ENCODE results near the gene ASCL4. TPM values are rescaled to one million over a fixed set of nuclear protein-coding genes. Genes with fewer than 3 reads are reported as not detected.

Gene ASCL4
- total RNA-seq, 2 donors from 2014 or later: not detected

DNA sequence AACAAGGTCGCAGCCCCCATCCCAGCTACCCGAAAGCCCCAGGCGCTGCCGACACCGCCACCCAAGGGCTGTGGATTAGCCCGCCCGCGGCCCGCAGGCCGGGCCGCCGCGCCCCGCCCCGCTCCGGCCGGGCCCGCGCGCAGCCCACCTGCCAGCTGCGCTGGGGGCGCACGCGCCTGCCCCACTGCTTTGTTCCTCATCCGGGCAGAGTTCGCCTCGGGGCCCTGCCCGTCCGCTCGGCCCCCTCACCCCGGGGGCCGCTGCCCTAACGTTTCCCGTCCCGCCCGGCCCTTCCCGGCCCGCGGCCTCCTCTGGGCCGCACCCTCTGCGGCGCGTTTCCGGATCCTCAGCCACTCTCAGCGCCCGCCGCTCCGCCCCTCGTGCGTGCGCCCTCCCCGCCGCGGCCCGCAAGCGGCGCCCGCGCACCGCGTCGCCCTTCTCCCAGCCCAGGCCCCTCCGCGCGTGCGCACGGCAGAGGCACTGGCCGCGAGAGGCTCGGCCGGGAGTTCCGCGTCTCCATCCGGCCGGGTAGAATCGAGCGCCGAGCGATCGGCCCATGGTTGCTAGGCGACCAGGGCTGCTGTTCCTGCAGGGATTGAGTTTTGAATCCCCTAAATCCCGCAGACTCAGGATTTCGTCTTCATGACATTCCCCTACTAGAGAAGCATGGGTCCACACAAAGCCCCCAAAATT is 13.5 kb upstream of the ASCL4 start, which contains the start of gene PRDM4:
Gene PRDM4, minus strand, starts transcription at position 329 of the 693 bp plus-strand sequence. CDS start 622 bp downstream, outside the sequence.
- DNase-seq (ENCODE audit: low spot score) (peak; percentile 96), ATAC-seq (peak; percentile 99)
- peak within 1 kb of the TSS; percentile 95 for H3K4me3 Mint-ChIP-seq
- peaks cover 6% of the 10 kb centered on the region for H3K36me3 Mint-ChIP-seq
- peaks cover 24 to 27% of the 10 kb centered on the region in 2 donors for H3K4me1 Mint-ChIP-seq (ENCODE audit: low read depth in 2 of 2)
- peak within 1 kb of the TSS; percentile 82 to 89 for H3K27ac Mint-ChIP-seq
- H3K27me3 Mint-ChIP-seq: no peaks in the 10 kb centered on the region
- no peaks in the 10 kb centered on the region for H3K9me3 Mint-ChIP-seq

DNA sequence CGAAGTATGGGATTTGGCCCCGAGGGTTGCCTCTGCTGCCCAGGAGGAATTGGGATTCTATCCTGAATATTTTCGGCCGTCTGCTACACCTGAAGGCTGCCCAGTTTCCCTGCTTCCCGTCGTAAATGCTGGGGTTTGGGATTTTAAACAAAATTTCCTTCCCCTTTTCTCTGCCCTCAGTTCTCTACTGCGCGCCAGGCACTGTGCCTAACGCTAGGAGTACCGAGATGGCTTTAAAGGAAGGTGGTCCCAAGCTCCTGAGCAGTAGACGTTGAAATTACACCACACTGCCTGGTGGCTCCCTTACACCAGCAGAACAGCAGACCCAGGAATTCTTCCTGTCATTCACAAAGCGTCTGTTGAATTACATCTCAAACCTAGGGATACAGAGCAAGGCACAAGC is 13.0 kb upstream of the ASCL4 start:
- ATAC-seq (no peak), DNase-seq (ENCODE audit: low spot score) (no peak)
- Mint-ChIP-seq H3K36me3 (peaks cover 3% of the 10 kb centered on the region), H3K4me1 (ENCODE audit: low read depth in 2 of 2) (peaks cover 24 to 27% of the 10 kb centered on the region in 2 donors), H3K27me3 (no peaks in the 10 kb centered on the region), H3K4me3 (peak overlapping the region; percentile 81), H3K9me3 (no peaks in the 10 kb centered on the region), H3K27ac (peak overlapping the region; percentile 68 to 73)

DNA sequence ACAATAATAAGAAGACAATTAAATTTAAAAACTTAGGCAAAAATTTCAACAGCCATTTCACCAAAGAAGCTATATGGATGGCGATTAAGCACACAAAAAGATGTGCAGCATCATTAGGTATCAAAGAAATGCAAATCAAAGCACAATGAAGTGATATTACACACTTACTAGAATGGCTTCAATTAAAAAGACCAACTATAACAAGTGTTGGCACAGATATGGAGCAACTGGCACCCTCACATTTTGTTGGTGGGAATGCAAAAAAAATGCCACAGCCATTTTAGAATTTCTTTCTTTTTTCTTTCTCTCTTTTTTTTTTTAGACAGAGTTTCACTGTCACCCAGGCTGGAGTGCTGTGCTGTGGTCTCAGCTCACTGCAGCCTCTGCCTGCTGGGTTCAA is 11.6 kb upstream of the ASCL4 start:
- no peak overlapping the region for H3K27ac Mint-ChIP-seq
- DNase-seq (ENCODE audit: low spot score): no peak
- no peaks in the 10 kb centered on the region for H3K36me3 Mint-ChIP-seq
- H3K4me1 Mint-ChIP-seq (ENCODE audit: low read depth in 2 of 2): peaks cover 24 to 27% of the 10 kb centered on the region in 2 donors
- no peak for ATAC-seq
- H3K9me3 Mint-ChIP-seq: no peaks in the 10 kb centered on the region
- no peak overlapping the region for H3K4me3 Mint-ChIP-seq
- H3K27me3 Mint-ChIP-seq: peaks cover 0 to 12% of the 10 kb centered on the region in 2 donors

DNA sequence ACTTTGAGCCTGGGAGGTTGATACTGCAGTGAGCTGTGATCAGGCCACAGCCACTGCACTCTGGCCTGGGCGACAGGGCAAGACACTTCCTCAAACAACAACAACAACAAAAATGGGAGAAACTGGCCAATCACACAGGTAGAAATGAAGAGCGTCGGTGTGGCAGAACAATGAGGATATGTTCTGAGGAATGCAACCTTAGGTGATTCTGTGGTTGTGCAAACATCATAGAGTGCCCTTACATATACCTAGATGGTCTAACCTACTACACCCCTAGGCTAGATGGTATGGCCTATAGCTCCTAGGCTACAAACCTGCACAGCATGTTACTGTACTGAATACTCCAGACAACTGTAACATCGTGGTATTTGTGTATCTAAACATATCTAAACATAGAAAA is 9.9 kb upstream of the ASCL4 start:
- no peak overlapping the region for H3K4me3 Mint-ChIP-seq
- no peaks in the 10 kb centered on the region for H3K9me3 Mint-ChIP-seq
- ATAC-seq (no peak), DNase-seq (ENCODE audit: low spot score) (no peak)
- no peak overlapping the region for H3K27ac Mint-ChIP-seq
- no peaks in the 10 kb centered on the region for H3K36me3 Mint-ChIP-seq
- peaks cover 0 to 12% of the 10 kb centered on the region in 2 donors for H3K27me3 Mint-ChIP-seq
- H3K4me1 Mint-ChIP-seq (ENCODE audit: low read depth in 2 of 2): peaks cover 12 to 14% of the 10 kb centered on the region in 2 donors

DNA sequence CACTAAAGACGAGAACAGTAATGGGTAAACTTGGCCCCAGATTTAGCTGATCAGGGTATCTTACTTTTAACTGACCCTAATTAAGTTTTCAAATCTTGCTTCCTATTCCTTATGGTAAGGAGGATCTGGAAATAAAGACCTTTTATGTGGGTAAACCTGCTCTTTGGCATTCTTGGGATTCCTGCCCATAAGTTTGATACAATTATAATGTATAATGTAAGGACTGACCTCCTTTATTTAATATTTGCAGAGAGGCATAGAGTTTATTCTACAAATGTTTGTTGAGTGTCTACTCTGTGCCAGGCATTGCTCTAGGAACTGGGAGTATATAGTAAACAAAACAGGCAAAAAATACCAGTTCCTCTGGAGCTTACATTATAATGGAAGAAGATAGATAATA is 9.2 kb upstream of the ASCL4 start:
- Mint-ChIP-seq H3K27ac (no peak overlapping the region), H3K9me3 (no peaks in the 10 kb centered on the region), H3K27me3 (peaks cover 0 to 14% of the 10 kb centered on the region in 2 donors), H3K4me3 (no peak overlapping the region), H3K36me3 (no peaks in the 10 kb centered on the region), H3K4me1 (ENCODE audit: low read depth in 2 of 2) (peaks cover 6 to 7% of the 10 kb centered on the region in 2 donors)
- DNase-seq (ENCODE audit: low spot score): no peak
- no peak for ATAC-seq

DNA sequence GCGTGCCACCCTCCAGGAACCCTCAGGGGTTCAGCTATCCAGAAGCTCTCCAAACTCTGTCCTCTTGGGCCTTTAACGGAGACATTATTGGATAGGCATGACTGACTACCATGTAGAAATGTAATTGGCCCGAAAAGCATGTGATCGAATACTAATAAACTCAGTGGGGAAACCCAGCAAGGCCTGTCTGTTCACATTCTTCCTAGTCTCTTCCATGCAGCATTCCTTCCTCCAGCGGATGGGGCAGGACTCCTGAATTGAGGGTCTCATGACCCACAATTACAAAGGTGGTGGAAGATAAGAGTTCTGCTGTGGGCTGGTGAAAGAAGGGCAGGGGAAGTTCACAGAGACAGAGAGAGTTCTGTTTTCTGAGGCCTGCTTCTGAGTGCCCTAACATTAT is 7.0 kb upstream of the ASCL4 start:
- Mint-ChIP-seq H3K9me3 (no peaks in the 10 kb centered on the region), H3K4me1 (ENCODE audit: low read depth in 2 of 2) (no peaks in the 10 kb centered on the region), H3K27me3 (peaks cover 3 to 20% of the 10 kb centered on the region in 2 donors), H3K4me3 (no peak overlapping the region), H3K36me3 (no peaks in the 10 kb centered on the region), H3K27ac (no peak overlapping the region)
- DNase-seq (ENCODE audit: low spot score): no peak
- no peak for ATAC-seq

DNA sequence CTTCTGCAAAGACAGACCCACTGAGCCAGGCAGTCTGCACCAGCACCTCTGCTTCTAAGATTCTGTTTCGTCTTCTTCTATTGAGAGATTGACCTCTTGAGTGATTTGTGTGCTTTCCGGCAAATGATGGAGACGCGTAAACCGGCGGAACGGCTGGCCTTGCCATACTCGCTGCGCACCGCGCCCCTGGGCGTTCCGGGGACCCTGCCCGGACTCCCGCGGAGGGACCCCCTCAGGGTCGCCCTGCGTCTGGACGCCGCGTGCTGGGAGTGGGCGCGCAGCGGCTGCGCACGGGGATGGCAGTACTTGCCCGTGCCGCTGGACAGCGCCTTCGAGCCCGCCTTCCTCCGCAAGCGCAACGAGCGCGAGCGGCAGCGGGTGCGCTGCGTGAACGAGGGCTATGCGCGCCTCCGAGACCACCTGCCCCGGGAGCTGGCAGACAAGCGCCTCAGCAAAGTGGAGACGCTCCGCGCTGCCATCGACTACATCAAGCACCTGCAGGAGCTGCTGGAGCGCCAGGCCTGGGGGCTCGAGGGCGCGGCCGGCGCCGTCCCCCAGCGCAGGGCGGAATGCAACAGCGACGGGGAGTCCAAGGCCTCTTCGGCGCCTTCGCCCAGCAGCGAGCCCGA is 703 bp downstream of the ASCL4 start:
- no peaks in the 10 kb centered on the region for H3K36me3 Mint-ChIP-seq
- no peak overlapping the region for H3K27ac Mint-ChIP-seq
- H3K9me3 Mint-ChIP-seq: no peaks in the 10 kb centered on the region
- peaks cover 0 to 9% of the 10 kb centered on the region in 2 donors for H3K4me1 Mint-ChIP-seq (ENCODE audit: low read depth in 2 of 2)
- DNase-seq (ENCODE audit: low spot score) (no peak), ATAC-seq (peak in 1 of 2 donors; percentile 28)
- H3K4me3 Mint-ChIP-seq: no peak overlapping the region
- H3K27me3 Mint-ChIP-seq: peaks cover 48 to 60% of the 10 kb centered on the region in 2 donors

DNA sequence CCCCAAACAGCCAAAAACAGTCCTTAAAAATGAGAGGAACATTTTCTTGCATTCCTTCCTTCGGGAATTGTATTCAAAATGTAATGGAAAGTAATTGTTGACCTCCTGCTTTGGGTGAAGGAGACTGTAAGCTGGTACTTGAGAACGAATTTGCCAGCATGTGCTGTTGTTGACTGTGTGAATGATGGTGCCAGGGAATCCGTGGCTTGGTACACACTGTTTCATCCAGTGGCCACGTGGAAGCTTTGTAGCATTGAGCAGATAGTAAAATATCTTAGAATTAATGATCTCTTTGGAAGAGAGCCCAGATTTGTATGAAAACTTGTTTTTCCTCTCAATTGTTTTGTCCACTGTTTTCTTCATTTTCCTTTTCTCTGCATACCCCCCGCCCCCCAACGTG is 1.7 kb downstream of the ASCL4 start:
- ATAC-seq: no peak
- Mint-ChIP-seq H3K9me3 (no peaks in the 10 kb centered on the region), H3K27ac (no peak overlapping the region), H3K27me3 (peaks cover 53 to 59% of the 10 kb centered on the region in 2 donors), H3K4me1 (ENCODE audit: low read depth in 2 of 2) (peaks cover 0 to 9% of the 10 kb centered on the region in 2 donors), H3K36me3 (no peaks in the 10 kb centered on the region), H3K4me3 (no peak overlapping the region)
- DNase-seq (ENCODE audit: low spot score): no peak

DNA sequence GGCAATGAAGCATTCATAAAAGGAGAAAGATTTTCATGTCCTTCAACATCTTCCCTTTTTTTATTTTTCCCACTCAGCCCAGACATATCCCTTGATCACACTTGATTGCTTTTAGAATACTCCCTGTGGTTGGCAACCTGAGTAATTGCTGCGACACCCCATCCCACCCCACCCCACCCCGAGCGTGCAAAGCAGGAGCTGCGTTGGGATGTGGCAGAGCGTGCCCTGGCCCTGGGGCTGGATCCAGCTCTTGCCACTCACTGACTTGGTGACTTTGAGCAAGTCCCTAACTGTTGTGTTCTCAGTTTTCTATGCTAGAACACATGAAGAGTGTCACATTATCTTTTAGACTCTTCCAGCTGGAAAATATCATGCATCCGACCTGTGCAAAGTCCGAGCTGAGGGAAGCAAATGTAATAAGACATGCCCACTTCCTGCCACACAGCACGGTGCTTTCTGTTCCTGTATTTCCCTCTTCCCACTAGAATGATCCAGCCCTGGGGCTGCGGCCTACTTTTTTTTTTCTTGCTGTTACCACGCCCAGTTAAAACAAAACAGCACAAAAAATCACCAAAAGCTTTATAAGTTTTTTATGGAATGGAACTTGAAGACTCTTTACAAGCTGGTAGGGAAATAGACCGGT is 4.0 kb downstream of the ASCL4 start:
- Mint-ChIP-seq H3K27ac (no peak overlapping the region), H3K4me3 (no peak overlapping the region), H3K4me1 (ENCODE audit: low read depth in 2 of 2) (peaks cover 0 to 9% of the 10 kb centered on the region in 2 donors), H3K9me3 (no peaks in the 10 kb centered on the region), H3K27me3 (peaks cover 46 to 53% of the 10 kb centered on the region in 2 donors), H3K36me3 (no peaks in the 10 kb centered on the region)
- ATAC-seq (no peak), DNase-seq (ENCODE audit: low spot score) (no peak)

DNA sequence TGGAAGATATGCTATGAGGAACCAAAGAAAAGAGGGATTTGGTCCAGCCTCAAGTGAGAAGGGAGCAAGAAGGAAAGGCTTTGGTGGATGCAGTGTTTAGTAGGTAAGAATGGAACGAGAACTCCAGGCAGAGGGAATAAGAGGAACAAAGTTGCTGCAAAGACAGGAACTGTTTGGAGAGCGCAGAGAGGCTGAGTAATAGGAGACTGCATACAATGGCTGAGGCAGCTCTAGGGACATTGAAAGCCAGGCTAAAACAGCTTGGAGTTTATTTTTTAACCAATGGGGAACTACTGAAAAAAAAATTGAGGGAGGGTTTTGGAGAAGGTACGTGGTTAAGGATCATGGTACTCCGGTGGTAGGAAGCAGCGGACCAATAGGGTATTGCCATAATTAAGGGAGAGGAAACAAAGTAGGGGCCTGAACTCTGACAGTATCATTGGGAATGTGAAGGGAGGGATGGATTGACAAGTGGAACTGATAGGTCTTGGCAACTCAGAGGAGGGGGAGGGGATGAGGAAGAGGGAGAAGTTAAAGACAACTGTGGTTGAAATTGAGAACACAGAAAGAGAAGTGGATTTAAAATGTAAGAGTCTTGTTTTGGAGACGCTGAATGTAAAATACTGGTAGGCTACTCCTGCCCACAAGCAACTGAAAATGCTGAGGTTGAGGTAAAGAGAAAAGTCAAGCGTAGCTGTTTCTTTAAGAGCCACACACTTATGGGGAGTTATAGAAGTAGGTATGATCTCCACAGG is 4.8 kb downstream of the ASCL4 start:
- Mint-ChIP-seq H3K36me3 (no peaks in the 10 kb centered on the region), H3K9me3 (no peaks in the 10 kb centered on the region), H3K4me1 (ENCODE audit: low read depth in 2 of 2) (peaks cover 6 to 15% of the 10 kb centered on the region in 2 donors), H3K27me3 (peaks cover 46 to 53% of the 10 kb centered on the region in 2 donors), H3K4me3 (no peak overlapping the region), H3K27ac (no peak overlapping the region)
- ATAC-seq: no peak
- no peak for DNase-seq (ENCODE audit: low spot score)

DNA sequence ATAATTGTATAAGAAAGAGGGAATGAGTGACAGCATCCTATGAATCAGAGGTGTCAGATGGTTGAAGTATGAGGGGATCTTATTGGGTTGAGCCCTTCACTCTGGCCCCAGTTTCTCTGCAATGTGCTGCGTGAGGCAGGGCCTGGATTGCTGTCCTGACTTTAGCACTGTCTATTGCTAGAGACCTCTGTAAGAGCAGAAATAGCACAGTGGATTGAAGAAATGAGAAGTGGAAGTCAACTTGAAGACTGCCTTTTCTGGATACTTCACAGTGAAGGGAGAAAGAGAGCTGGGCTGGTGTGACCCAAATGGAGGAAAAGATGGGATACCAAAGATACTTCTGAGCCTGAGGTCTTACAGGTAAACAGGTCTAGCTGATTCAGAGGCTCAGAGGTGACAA is 5.8 kb downstream of the ASCL4 start:
- Mint-ChIP-seq H3K36me3 (no peaks in the 10 kb centered on the region), H3K27me3 (peaks cover 40 to 45% of the 10 kb centered on the region in 2 donors), H3K9me3 (no peaks in the 10 kb centered on the region), H3K27ac (no peak overlapping the region), H3K4me3 (no peak overlapping the region), H3K4me1 (ENCODE audit: low read depth in 2 of 2) (peaks cover 6 to 9% of the 10 kb centered on the region in 2 donors)
- no peak for DNase-seq (ENCODE audit: low spot score)
- no peak for ATAC-seq

DNA sequence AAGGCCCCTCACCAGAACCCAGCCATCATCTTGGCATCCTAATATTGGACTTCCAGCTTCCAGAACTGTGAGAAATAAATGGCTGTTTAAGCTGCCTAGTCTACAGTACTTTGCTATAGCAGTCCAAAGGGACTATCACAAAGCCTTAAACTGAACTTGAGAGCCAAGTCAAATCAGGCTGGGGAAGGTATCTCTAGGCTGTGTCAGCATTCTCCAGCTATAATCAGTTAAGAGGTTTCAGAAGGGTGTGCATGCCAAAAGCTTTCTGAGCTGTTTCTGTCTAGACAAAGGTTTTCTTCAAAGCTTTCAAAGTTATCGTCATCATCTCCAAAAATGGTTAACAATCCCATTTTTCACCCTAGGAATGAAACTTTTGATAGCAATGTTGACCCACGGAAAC is 7.6 kb downstream of the ASCL4 start:
- Mint-ChIP-seq H3K36me3 (no peaks in the 10 kb centered on the region), H3K9me3 (no peaks in the 10 kb centered on the region), H3K4me3 (no peak overlapping the region), H3K27me3 (peaks cover 26 to 32% of the 10 kb centered on the region in 2 donors), H3K4me1 (ENCODE audit: low read depth in 2 of 2) (peaks cover 6 to 9% of the 10 kb centered on the region in 2 donors), H3K27ac (no peak overlapping the region)
- ATAC-seq (no peak), DNase-seq (ENCODE audit: low spot score) (no peak)
